DOHH2 (cell line): ENCODE results near the gene CBLN4.

Experiments
- H3F3A ChIP-seq: fragments of 200-600 bp; sonication (generic), shearing (Covaris generic); 2 replicates; pipeline ENCODE4 v1.6.0; 2016; ENCODE audit warnings: antibody characterized with exemption, mild to moderate bottlenecking; ENCODE audit not compliant: control insufficient read depth, insufficient read depth
- H3K27ac ChIP-seq: fragments of 200-600 bp; sonication (generic); 2 replicates; pipeline ENCODE4 v1.5.1; 2014; ENCODE audit warnings: low read depth, mild to moderate bottlenecking, low read length, moderate library complexity
- H3K27me3 ChIP-seq: fragments of 200-600 bp; sonication (generic); 2 replicates; pipeline ENCODE4 v1.6.1; 2014; ENCODE audit warnings: mild to moderate bottlenecking, low read length, mixed read lengths; ENCODE audit not compliant: control insufficient read depth
- H3K36me3 ChIP-seq: fragments of 200-600 bp; sonication (generic); 2 replicates; pipeline ENCODE4 v1.6.1; 2014; ENCODE audit warnings: mild to moderate bottlenecking, low read length, moderate library complexity, mixed read lengths; ENCODE audit not compliant: control insufficient read depth
- H3K4me1 ChIP-seq: fragments of 200-600 bp; sonication (generic); 2 replicates; pipeline ENCODE4 v1.6.1; 2014; ENCODE audit warnings: mild to moderate bottlenecking, low read length, mixed read lengths; ENCODE audit not compliant: control insufficient read depth
- H3K4me2 ChIP-seq: fragments of 200-600 bp; sonication (generic); 2 replicates; pipeline ENCODE4 v1.6.0; 2014; ENCODE audit warnings: mild to moderate bottlenecking, low read length, moderate library complexity
- H3K4me3 ChIP-seq: fragments of 200-600 bp; sonication (generic); 2 replicates; pipeline ENCODE4 v1.5.1; 2014; ENCODE audit warnings: mild to moderate bottlenecking, low read length, mixed read lengths
- H3K79me2 ChIP-seq: fragments of 200-600 bp; sonication (generic); 2 replicates; pipeline ENCODE4 v1.6.1; 2014; ENCODE audit warnings: mild to moderate bottlenecking, low read length, mixed read lengths; ENCODE audit not compliant: control insufficient read depth
- H3K9me2 ChIP-seq: fragments of 200-600 bp; sonication (generic); replicated peaks from 2 replicates; pipeline ENCODE4 v1.6.1; 2014; ENCODE audit warnings: mild to moderate bottlenecking, low read length, mixed read lengths; ENCODE audit not compliant: control insufficient read depth
- H3K9me3 ChIP-seq: fragments of 200-600 bp; sonication (generic); 2 replicates; pipeline ENCODE4 v1.6.1; 2014; ENCODE audit warnings: antibody characterized with exemption, low read length, mixed read lengths; ENCODE audit not compliant: control insufficient read depth, insufficient read depth
- H4K20me1 ChIP-seq: fragments of 200-600 bp; sonication (generic); 2 replicates; pipeline ENCODE4 v1.6.0; 2014; ENCODE audit warnings: low read depth, mild to moderate bottlenecking, antibody characterized with exemption, low read length, moderate library complexity; ENCODE audit not compliant: control insufficient read depth, insufficient read depth
- CTCF ChIP-seq: fragments of 200-600 bp; sonication (generic); IDR thresholded peaks from one replicate; pipeline ENCODE4 v1.5.1; 2014; ENCODE audit warnings: antibody characterized with exemption, mild to moderate bottlenecking, low read depth, low read length; ENCODE audit not compliant: poor library complexity, severe bottlenecking
- EZH2phosphoT487 ChIP-seq: fragments of 200-600 bp; sonication (generic); IDR thresholded peaks from 2 replicates; pipeline ENCODE4 v1.6.1; 2017; ENCODE audit warnings: borderline replicate concordance, mild to moderate bottlenecking, antibody characterized with exemption, low read length, moderate library complexity, mixed read lengths

The CBLN4 gene

GRCh38 chr20:55974491-55975202 is 30.7 kb downstream of the CBLN4 start:
- no peaks in the 10 kb centered on the region for H3K9me2 ChIP-seq
- H4K20me1 ChIP-seq: no peaks in the 10 kb centered on the region
- H3F3A ChIP-seq: no peaks in the 10 kb centered on the region
- H3K4me1 ChIP-seq: no peaks in the 10 kb centered on the region
- no peak overlapping the region for H3K4me3 ChIP-seq
- TF ChIP-seq CTCF (no peak), EZH2phosphoT487 (no peak)
- no peak overlapping the region for H3K27ac ChIP-seq
- H3K36me3 ChIP-seq: no peaks in the 10 kb centered on the region
- H3K9me3 ChIP-seq: peaks cover 4% of the 10 kb centered on the region; the same call in 1 of the 2 replicates
- H3K27me3 ChIP-seq: no peaks in the 10 kb centered on the region
- H3K79me2 ChIP-seq: no peaks in the 10 kb centered on the region
- no peak overlapping the region for H3K4me2 ChIP-seq

- no peaks in the 10 kb centered on the region for H3K79me2 ChIP-seq
- H3K9me2 ChIP-seq: 0 out of 2 replicates have a peak, but pooled peaks cover 2% of the 10 kb centered on the region
- TF ChIP-seq CTCF: no peak
- TF ChIP-seq EZH2phosphoT487: no peak
- H3K4me1 ChIP-seq: no peaks in the 10 kb centered on the region
- no peak overlapping the region for H3K4me3 ChIP-seq
- no peaks in the 10 kb centered on the region for H4K20me1 ChIP-seq
- H3K36me3 ChIP-seq: no peaks in the 10 kb centered on the region
- no peaks in the 10 kb centered on the region for H3F3A ChIP-seq
- H3K4me2 ChIP-seq: no peak overlapping the region
- H3K27ac ChIP-seq: no peak overlapping the region
- no peaks in the 10 kb centered on the region for H3K27me3 ChIP-seq
- H3K9me3 ChIP-seq: no peaks in the 10 kb centered on the region
Measured at GRCh38 chr20:55964790-55965189, 40.5 kb downstream of the CBLN4 start.

GRCh38 chr20:55961376-55962330 is 43.7 kb downstream of the CBLN4 start:
- no peaks in the 10 kb centered on the region for H3K9me3 ChIP-seq
- no peak overlapping the region for H3K27ac ChIP-seq
- H3K4me3 ChIP-seq: no peak overlapping the region
- no peaks in the 10 kb centered on the region for H3K4me1 ChIP-seq
- no peak for TF ChIP-seq EZH2phosphoT487
- no peak for TF ChIP-seq CTCF
- H3K9me2 ChIP-seq: 0 out of 2 replicates have a peak, but pooled peaks cover 2% of the 10 kb centered on the region
- H3K79me2 ChIP-seq: no peaks in the 10 kb centered on the region
- no peaks in the 10 kb centered on the region for H4K20me1 ChIP-seq
- H3F3A ChIP-seq: no peaks in the 10 kb centered on the region
- no peaks in the 10 kb centered on the region for H3K27me3 ChIP-seq
- no peak overlapping the region for H3K4me2 ChIP-seq
- no peaks in the 10 kb centered on the region for H3K36me3 ChIP-seq
